Right lobe of liver (tissue), 4 donors: ENCODE data around the gene FUBP3.

Experiments used
- CTCF ChIP-seq, 4 donors: fragments of 200-600 bp in 3 of 4; fragments of 450-650 bp in 1 of 4; IDR thresholded peaks; one replicate each; pipeline versions ENCODE4 v1.5.1 to v1.8.0; 2016 to 2022; ENCODE audit warnings: antibody characterized with exemption in 4 of 4, mild to moderate bottlenecking in 2 of 4
- POLR2A ChIP-seq: fragments of 450-650 bp; IDR thresholded peaks from one replicate; pipeline ENCODE4 v1.6.1; 2017; ENCODE audit warnings: antibody characterized with exemption, mild to moderate bottlenecking
- donor health status: DM: no; HTN: no; CAD: no.
- donor health status: DM: no; HTN: no; CAD: no.
- donor health status: DM: no; HTN: yes; CAD: no.

GRCh38 chr9:130658893-130659698, 79.7 kb downstream of the FUBP3 start:
- TF ChIP-seq CTCF (IDR thresholded peaks at IDR 0.05) (no peak), POLR2A (no peak)
